H9 (cell line): ENCODE results near the gene PHKA1. TPM values are rescaled to one million over a fixed set of nuclear protein-coding genes. Genes with fewer than 3 reads are reported as not detected.
A peak's percentile ranks its signal among the peaks of the same experiment; 100 is the strongest.

Experiments
- DNase-seq: peaks from one replicate; pipeline ENCODE4 v3.0.0-alpha.2; 2017
- H2AFZ ChIP-seq: one replicate; pipeline ENCODE4 v1.6.1; 2013; ENCODE audit warnings: mild to moderate bottlenecking, low read length, control low read depth, moderate library complexity
- H2AK5ac ChIP-seq: 2 replicates; pipeline ENCODE4 v1.6.1; 2013; ENCODE audit warnings: low read length, control low read depth, mixed read lengths; ENCODE audit not compliant: insufficient read length
- H2BK120ac ChIP-seq: one replicate; pipeline ENCODE4 v1.6.1; 2013; ENCODE audit warnings: low read depth, mild to moderate bottlenecking, low read length, control low read depth, inconsistent platforms; ENCODE audit not compliant: poor library complexity, severe bottlenecking
- H2BK12ac ChIP-seq: 2 replicates; pipeline ENCODE4 v1.6.1; 2013; ENCODE audit warnings: low read length, control low read depth, mixed read lengths, low read depth; ENCODE audit not compliant: insufficient read length
- H2BK15ac ChIP-seq: 2 replicates; pipeline ENCODE4 v1.6.1; 2013; ENCODE audit warnings: low read depth, low read length, control low read depth
- H2BK20ac ChIP-seq: one replicate; pipeline ENCODE4 v1.6.1; 2013; ENCODE audit warnings: low read depth, mild to moderate bottlenecking, low read length, control low read depth, inconsistent platforms; ENCODE audit not compliant: poor library complexity, severe bottlenecking
- H2BK5ac ChIP-seq: 2 replicates; pipeline ENCODE4 v1.6.1; 2013; ENCODE audit warnings: low read length, control low read depth, mixed read lengths; ENCODE audit not compliant: insufficient read length
- H3K14ac ChIP-seq: 2 replicates; pipeline ENCODE4 v1.6.1; 2013; ENCODE audit warnings: low read length, control low read depth; ENCODE audit not compliant: insufficient read depth
- H3K18ac ChIP-seq: 2 replicates; pipeline ENCODE4 v1.6.1; 2013; ENCODE audit warnings: low read depth, mild to moderate bottlenecking, mixed read lengths, low read length, control low read depth; ENCODE audit not compliant: insufficient read length
- H3K23ac ChIP-seq: 2 replicates; pipeline ENCODE4 v1.6.1; 2013; ENCODE audit warnings: low read length, control low read depth, mixed read lengths, low read depth; ENCODE audit not compliant: insufficient read length
- H3K23me2 ChIP-seq: 2 replicates; pipeline ENCODE4 v1.6.1; 2013; ENCODE audit warnings: low read depth, mild to moderate bottlenecking, mixed read lengths, low read length, control low read depth; ENCODE audit not compliant: insufficient read length, poor library complexity, severe bottlenecking
- H3K27ac ChIP-seq: 2 replicates; pipeline ENCODE4 v1.5.1; 2013; ENCODE audit warnings: low read length, control low read depth, mixed read lengths, low read depth; ENCODE audit not compliant: insufficient read length
- H3K27me3 ChIP-seq: 2 replicates; pipeline ENCODE4 v1.6.1; 2013; ENCODE audit warnings: low read length, control low read depth, inconsistent platforms; ENCODE audit not compliant: insufficient read depth
- H3K4ac ChIP-seq: 2 replicates; pipeline ENCODE4 v1.6.1; 2013; ENCODE audit warnings: low read depth, mild to moderate bottlenecking, control low read depth, inconsistent platforms, low read length, moderate library complexity
- H3K4me1 ChIP-seq: 2 replicates; pipeline ENCODE4 v1.6.1; 2013; ENCODE audit warnings: low read length, control low read depth, inconsistent platforms; ENCODE audit not compliant: insufficient read depth
- H3K4me2 ChIP-seq: 2 replicates; pipeline ENCODE4 v1.6.1; 2013; ENCODE audit warnings: low read length, control low read depth, mixed read lengths; ENCODE audit not compliant: insufficient read length, insufficient read depth
- H3K56ac ChIP-seq: 2 replicates; pipeline ENCODE4 v1.6.1; 2013; ENCODE audit warnings: low read depth, mild to moderate bottlenecking, mixed read lengths, low read length, control low read depth; ENCODE audit not compliant: insufficient read length
- H3K79me1 ChIP-seq: 2 replicates; pipeline ENCODE4 v1.6.1; 2013; ENCODE audit warnings: low read depth, mild to moderate bottlenecking, moderate library complexity, low read length, control low read depth, inconsistent platforms; ENCODE audit not compliant: insufficient read depth, poor library complexity, severe bottlenecking
- H3K79me2 ChIP-seq: 2 replicates; pipeline ENCODE4 v1.6.1; 2013; ENCODE audit warnings: low read length, control low read depth, inconsistent platforms; ENCODE audit not compliant: insufficient read depth
- H3K9ac ChIP-seq: 2 replicates; pipeline ENCODE4 v1.6.1; 2013; ENCODE audit warnings: low read length, control low read depth, mixed read lengths; ENCODE audit not compliant: insufficient read length; ENCODE audit errors: extremely low read depth
- H3K9me3 ChIP-seq: one replicate; pipeline ENCODE4 v1.6.1; 2013; ENCODE audit warnings: low read depth, low read length, inconsistent platforms; ENCODE audit not compliant: control insufficient read depth
- H3T11ph ChIP-seq: one replicate; pipeline ENCODE4 v1.6.1; 2013; ENCODE audit warnings: mild to moderate bottlenecking, low read length, control low read depth, inconsistent platforms
- H4K20me1 ChIP-seq: one replicate; pipeline ENCODE4 v1.6.1; 2013; ENCODE audit not compliant: control insufficient read depth, insufficient read length, insufficient read depth
- H4K5ac ChIP-seq: 2 replicates; pipeline ENCODE4 v1.6.1; 2013; ENCODE audit warnings: low read depth, mild to moderate bottlenecking, mixed read lengths, low read length, control low read depth; ENCODE audit not compliant: insufficient read length
- H4K8ac ChIP-seq: replicated peaks from 2 replicates; pipeline ENCODE4 v1.6.1; 2013; ENCODE audit warnings: low read length, control low read depth, mixed read lengths, low read depth; ENCODE audit not compliant: insufficient read length
- H4K91ac ChIP-seq: 2 replicates; pipeline ENCODE4 v1.6.1; 2013; ENCODE audit warnings: low read depth, mild to moderate bottlenecking, moderate library complexity, mixed read lengths, low read length, control low read depth; ENCODE audit not compliant: insufficient read length
- H3K27ac Mint-ChIP-seq, 3 experiments: 2 replicates in 2 of 3; 3 replicates in 1 of 3; pipeline ENCODE4 v1.8.0; 2020 to 2021; ENCODE audit warnings: mixed read lengths in 3 of 3, mild to moderate bottlenecking in 1 of 3, moderate library complexity in 1 of 3
- H3K27me3 Mint-ChIP-seq: 2 replicates; pipeline ENCODE4 v1.8.0; 2021; ENCODE audit warnings: low read depth, mild to moderate bottlenecking, moderate library complexity, mixed read lengths
- H3K36me3 Mint-ChIP-seq, 3 experiments: 2 replicates in 2 of 3; 3 replicates in 1 of 3; pipeline ENCODE4 v1.8.0; 2020 to 2021; ENCODE audit warnings: low read depth in 3 of 3, mixed read lengths in 3 of 3; ENCODE audit not compliant: insufficient read depth in 1 of 3
- H3K4me1 Mint-ChIP-seq, 2 experiments: 2 replicates each; pipeline ENCODE4 v1.8.0; 2020; ENCODE audit warnings: mixed read lengths in 2 of 2
- H3K4me3 Mint-ChIP-seq, 2 experiments: 2 replicates in 1 of 2; 3 replicates in 1 of 2; pipeline ENCODE4 v1.8.0; 2020 to 2021; ENCODE audit warnings: mild to moderate bottlenecking in 2 of 2, mixed read lengths in 2 of 2, moderate library complexity in 1 of 2
- H3K9me3 Mint-ChIP-seq, 2 experiments: 2 replicates in 1 of 2; 3 replicates in 1 of 2; pipeline ENCODE4 v1.8.0; 2020; ENCODE audit warnings: mild to moderate bottlenecking in 2 of 2, mixed read lengths in 2 of 2, moderate library complexity in 1 of 2
- CTCF ChIP-seq: fragments of 200-600 bp; sonication (generic); conservative IDR thresholded peaks from 3 replicates; pipeline ENCODE4 v1.8.0; 2021; ENCODE audit warnings: antibody characterized with exemption, mild to moderate bottlenecking
- WGBS: extraction: QIAGEN DNeasy Blood & Tissue Kit; methylation state at CpG from one replicate; pipeline ENCODE4 v1.1.7; 2013; ENCODE audit warnings: missing lambda C conversion rate, low lambda C conversion rate, mixed read lengths; ENCODE audit not compliant: insufficient read length; ENCODE audit errors: extremely low coverage; 5-methylcytosine and 5-hydroxymethylcytosine counted together
- total RNA-seq: library from RNA; stranded (reverse); gene quantifications from 2 replicates; pipeline ENCODE4 v1.2.1, GENCODE V29; 2021

PHKA1 gene
- total RNA-seq, 1 experiment from 2014 or later: 6.6 TPM

DNA sequence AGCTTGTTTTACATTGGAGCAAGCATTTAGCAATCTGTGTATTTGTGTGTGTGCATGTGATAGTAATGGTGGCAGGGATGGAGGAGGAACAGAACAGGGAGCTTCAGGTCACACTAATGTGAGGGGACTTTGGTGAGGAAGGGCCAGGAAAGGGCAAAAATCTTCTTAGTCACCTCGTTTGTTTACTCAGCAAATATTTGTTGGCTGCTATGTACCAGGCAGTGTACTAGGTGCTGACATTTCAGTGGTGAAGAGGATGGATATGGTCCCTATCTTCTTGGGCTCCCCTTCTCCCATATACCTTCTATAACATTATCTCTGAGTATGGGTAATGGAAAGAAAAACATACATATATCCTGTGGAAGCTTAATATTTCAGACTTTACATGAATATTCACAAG, 92.9 kb downstream of the PHKA1 start:
- no peak overlapping the region for H4K8ac ChIP-seq
- H3K79me1 ChIP-seq: no peaks in the 10 kb centered on the region
- no peak overlapping the region for H3K14ac ChIP-seq
- no peaks in the 10 kb centered on the region for H3K27me3 Mint-ChIP-seq
- no peaks in the 10 kb centered on the region for H3K4me1 ChIP-seq
- peaks cover 57 to 68% of the 10 kb centered on the region in 2 experiments for H3K9me3 Mint-ChIP-seq
- no peak overlapping the region for H4K91ac ChIP-seq
- no peak overlapping the region for H3K4me2 ChIP-seq
- no peak overlapping the region for H2AFZ ChIP-seq
- no peak overlapping the region for H2BK120ac ChIP-seq
- no peak overlapping the region for H3K18ac ChIP-seq
- TF ChIP-seq CTCF: no peak
- H3K9me3 ChIP-seq: peaks cover 20% of the 10 kb centered on the region
- no peak overlapping the region for H3K27ac ChIP-seq
- no peak overlapping the region for H3K4me3 Mint-ChIP-seq
- no peak overlapping the region for H2BK5ac ChIP-seq
- no peak overlapping the region for H3K56ac ChIP-seq
- no peak for DNase-seq
- peaks cover 2 to 9% (median 4%) of the 10 kb centered on the region in 3 experiments; a peak in 4 of 7 replicates for H3K36me3 Mint-ChIP-seq
- H3T11ph ChIP-seq: no peak overlapping the region
- H3K4ac ChIP-seq: no peak overlapping the region
- no peaks in the 10 kb centered on the region for H3K4me1 Mint-ChIP-seq
- no peaks in the 10 kb centered on the region for H4K20me1 ChIP-seq
- no peak overlapping the region for H2BK15ac ChIP-seq
- no peak overlapping the region for H3K23ac ChIP-seq
- no peak overlapping the region for H2BK20ac ChIP-seq
- no peak overlapping the region for H2BK12ac ChIP-seq
- no peaks in the 10 kb centered on the region for H3K23me2 ChIP-seq
- no peak overlapping the region for H4K5ac ChIP-seq
- no CpG with 5 or more reads among the region's 1 CpG for WGBS
- no peak overlapping the region for H3K9ac ChIP-seq
- H3K27ac Mint-ChIP-seq: peak overlapping the region in 1 of 3 experiments; percentile 90; a peak in 1 of 7 replicates
- no peak overlapping the region for H2AK5ac ChIP-seq
- no peaks in the 10 kb centered on the region for H3K79me2 ChIP-seq
- no peaks in the 10 kb centered on the region for H3K27me3 ChIP-seq
